Mammary epithelial cell (primary cell): ENCODE data around the gene PARP15.

Source experiments
- EZH2 ChIP-seq: IDR thresholded peaks from 2 replicates; pipeline ENCODE4 v1.6.1; 2012; ENCODE audit warnings: low read length, inconsistent platforms, borderline replicate concordance
- TF ChIP-seq, protein P1 (sequence below), 2 donors: IDR thresholded peaks in 1 of 2; conservative IDR thresholded peaks in 1 of 2; 2 replicates each; pipeline ENCODE4 v1.5.1; 2011 to 2012; ENCODE audit warnings: inconsistent platforms in 2 of 2, low read length in 2 of 2, mild to moderate bottlenecking in 2 of 2, control low read depth in 1 of 2, low read depth in 1 of 2; ENCODE audit not compliant: insufficient read depth in 1 of 2; ENCODE audit errors: extremely low read depth in 1 of 2

DNA sequence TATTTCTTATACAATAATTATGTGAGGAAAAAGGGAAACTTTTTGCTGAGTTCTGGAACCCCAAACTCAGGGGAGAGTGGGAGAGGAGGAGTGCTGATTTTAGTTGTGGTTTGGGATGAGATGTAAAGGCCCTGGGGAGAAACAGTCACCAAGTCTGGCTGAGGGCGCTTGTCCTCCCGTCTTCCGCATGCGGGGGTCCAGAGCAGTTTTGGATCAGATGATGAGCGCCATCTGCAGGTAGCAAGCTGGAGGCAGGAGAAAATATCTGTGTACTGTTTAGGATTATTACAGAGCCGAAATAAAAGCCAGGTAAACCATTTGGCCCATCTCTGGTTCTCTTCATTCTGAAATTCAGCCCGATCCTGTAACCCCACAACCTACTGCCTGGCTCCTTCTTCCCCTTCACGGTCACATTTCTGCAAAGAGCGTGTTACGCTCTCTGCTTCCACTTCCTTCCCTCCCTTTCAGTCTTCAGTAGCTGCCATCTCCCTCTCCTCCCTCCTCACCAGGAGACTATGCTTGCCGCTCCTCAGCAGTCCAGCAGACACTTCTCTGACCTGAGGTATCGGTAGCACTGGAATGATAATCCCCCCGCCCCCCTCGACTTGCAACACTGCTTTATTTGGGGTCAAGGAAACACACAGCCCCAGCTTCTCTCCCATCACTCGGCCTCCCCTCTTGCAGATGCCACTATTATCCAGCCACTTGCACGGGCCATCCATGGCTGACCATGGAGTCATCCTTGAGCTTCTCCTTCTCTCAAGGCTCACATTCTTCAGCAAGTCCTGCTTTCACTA is 101.8 kb downstream of the PARP15 start:
- TF ChIP-seq, protein P1, sequence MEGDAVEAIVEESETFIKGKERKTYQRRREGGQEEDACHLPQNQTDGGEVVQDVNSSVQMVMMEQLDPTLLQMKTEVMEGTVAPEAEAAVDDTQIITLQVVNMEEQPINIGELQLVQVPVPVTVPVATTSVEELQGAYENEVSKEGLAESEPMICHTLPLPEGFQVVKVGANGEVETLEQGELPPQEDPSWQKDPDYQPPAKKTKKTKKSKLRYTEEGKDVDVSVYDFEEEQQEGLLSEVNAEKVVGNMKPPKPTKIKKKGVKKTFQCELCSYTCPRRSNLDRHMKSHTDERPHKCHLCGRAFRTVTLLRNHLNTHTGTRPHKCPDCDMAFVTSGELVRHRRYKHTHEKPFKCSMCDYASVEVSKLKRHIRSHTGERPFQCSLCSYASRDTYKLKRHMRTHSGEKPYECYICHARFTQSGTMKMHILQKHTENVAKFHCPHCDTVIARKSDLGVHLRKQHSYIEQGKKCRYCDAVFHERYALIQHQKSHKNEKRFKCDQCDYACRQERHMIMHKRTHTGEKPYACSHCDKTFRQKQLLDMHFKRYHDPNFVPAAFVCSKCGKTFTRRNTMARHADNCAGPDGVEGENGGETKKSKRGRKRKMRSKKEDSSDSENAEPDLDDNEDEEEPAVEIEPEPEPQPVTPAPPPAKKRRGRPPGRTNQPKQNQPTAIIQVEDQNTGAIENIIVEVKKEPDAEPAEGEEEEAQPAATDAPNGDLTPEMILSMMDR (conservative IDR thresholded peaks at IDR 0.05 in 1 of 2, IDR thresholded peaks at IDR 0.05 in 1 of 2; ENCODE audit: extremely low read depth in 1 of 2, insufficient read depth in 1 of 2, low read depth in 1 of 2, low read length in 2 of 2): peak; percentile 66 to 82
- no peak for TF ChIP-seq EZH2
